ENCODE measurements around the gene HS3ST5.

Gene HS3ST5

DNA sequence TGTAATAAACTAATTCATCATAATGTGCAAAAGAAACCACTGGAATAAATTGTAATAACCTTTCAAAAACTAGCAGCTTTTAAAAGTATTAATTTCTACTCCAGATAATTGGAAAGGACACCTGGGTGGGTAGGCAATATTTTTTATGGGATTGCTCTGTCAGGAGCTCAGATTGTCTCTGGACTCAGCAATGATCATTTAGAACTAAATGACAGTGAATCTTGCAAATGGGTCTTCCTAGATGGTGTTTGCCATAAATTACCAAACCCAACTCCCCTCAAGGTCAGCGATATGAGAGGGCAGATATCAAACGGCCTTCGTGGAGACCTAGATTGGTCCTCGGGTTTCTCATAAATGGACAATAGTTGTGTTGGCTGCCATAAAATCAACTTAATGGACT lies 181.9 kb downstream of the HS3ST5 start:
- TF ChIP-seq FOXM1 (IDR thresholded peaks at IDR 0.05; ENCODE audit: borderline replicate concordance) (no peak), SP1 (IDR thresholded peaks at IDR 0.05) (no peak)
- TF ChIP-seq, protein P1, sequence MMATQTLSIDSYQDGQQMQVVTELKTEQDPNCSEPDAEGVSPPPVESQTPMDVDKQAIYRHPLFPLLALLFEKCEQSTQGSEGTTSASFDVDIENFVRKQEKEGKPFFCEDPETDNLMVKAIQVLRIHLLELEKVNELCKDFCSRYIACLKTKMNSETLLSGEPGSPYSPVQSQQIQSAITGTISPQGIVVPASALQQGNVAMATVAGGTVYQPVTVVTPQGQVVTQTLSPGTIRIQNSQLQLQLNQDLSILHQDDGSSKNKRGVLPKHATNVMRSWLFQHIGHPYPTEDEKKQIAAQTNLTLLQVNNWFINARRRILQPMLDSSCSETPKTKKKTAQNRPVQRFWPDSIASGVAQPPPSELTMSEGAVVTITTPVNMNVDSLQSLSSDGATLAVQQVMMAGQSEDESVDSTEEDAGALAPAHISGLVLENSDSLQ (IDR thresholded peaks at IDR 0.05): peak; percentile 35
- ChIA-PET POLR2A (no interaction called here), CTCF (no interaction called here)
- DNase-seq (ENCODE audit: extremely low spot score): no peak

DNA sequence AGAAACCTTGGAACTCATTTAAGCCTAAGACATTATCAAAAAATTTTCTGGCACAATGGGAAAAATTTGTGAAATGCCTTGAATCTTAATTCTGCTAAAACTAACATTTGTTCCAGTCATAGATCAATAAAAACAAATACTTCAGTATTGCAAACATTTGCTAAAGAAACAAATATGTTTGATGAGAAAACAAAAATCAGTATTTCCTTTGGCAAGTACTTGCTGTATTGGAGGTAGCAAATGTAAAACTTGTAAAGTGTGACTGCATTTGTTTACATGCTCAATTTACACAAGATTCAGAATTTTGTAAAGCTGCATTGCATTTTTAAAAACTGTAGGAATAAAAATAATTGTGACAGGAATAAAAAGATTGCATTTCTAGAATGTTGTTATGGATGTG lies 183.1 kb downstream of the HS3ST5 start:
- TF ChIP-seq, protein P1 (IDR thresholded peaks at IDR 0.05): no peak
- TF ChIP-seq LEF1 (IDR thresholded peaks at IDR 0.05; ENCODE audit: borderline replicate concordance): no peak
- ChIA-PET CTCF (no interaction called here), POLR2A (no interaction called here)
- no peak for DNase-seq (ENCODE audit: extremely low spot score)

DNA sequence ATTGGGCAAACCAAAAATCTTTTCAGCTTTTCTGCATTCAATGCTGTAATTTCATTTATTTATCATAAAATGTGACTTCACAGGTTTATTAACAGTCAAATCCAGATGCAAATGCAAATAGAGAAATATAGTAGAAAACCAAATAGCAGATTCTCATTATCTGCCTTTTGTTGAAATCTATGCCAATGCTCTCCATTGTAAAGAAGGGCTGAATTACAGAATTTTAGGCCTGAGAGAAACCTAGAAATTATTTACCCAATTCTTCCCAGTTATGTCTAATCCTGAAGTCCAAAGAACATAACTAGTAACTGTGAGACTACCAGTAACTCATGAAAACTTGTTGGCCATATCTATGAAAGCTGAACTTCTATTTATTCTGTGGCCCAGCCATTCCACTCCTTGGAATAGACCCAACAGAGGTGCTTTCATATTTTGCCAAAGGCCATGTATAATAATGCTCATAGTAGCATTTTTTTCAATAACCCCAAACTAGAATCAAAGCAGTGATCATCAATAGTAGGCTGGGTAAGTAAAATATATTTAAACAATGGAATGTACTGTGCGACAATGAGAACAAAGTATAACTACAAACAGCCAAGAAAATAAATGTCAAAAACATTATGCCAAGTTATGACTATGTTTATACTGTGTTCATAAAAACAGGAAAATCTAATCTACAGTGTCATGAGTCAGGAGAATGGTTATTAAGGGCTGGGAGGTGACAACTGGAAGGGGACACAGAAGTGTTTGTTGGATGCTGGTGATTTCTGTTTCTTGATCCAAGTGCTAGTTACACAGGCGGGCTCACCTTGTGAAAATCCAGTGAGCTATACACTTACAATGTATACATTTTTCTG lies 183.8 kb downstream of the HS3ST5 start:
- DNase-seq (ENCODE audit: extremely low spot score): no peak
- TF ChIP-seq FOXM1 (IDR thresholded peaks at IDR 0.05; ENCODE audit: borderline replicate concordance) (no peak), L3MBTL2 (conservative IDR thresholded peaks at IDR 0.05) (no peak), ARNT (IDR thresholded peaks at IDR 0.05) (no peak), SP1 (IDR thresholded peaks at IDR 0.05) (no peak), LEF1 (IDR thresholded peaks at IDR 0.05; ENCODE audit: borderline replicate concordance) (no peak)
- CTCF ChIA-PET: no interaction called here
- POLR2A ChIA-PET: no interaction called here

DNA sequence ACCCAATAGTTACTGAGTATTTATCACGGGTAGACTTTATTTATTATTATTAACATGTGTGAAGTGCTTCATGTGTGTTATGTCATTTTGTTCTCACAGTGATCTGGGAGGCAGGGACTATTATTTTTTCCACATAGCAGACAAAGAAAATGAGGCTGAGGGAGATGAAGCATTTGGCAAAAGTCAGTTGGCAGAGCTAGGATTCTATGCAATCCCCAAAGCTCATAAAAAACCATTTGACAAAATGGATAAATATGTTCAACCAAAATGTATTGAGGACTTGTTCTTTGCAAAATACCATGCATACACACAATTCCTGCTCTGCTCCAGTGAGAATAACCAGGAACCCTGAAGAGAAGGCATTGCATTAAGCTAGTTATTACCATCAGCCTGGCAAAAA lies 184.4 kb downstream of the HS3ST5 start:
- TF ChIP-seq LEF1 (IDR thresholded peaks at IDR 0.05; ENCODE audit: borderline replicate concordance) (no peak), FOXA1 (IDR thresholded peaks at IDR 0.05) (no peak), ELF4 (IDR thresholded peaks at IDR 0.05) (no peak), ZNF384 (IDR thresholded peaks at IDR 0.05) (no peak)
- DNase-seq (ENCODE audit: extremely low spot score): no peak
- POLR2A ChIA-PET: no interaction called here
- CTCF ChIA-PET: no interaction called here

DNA sequence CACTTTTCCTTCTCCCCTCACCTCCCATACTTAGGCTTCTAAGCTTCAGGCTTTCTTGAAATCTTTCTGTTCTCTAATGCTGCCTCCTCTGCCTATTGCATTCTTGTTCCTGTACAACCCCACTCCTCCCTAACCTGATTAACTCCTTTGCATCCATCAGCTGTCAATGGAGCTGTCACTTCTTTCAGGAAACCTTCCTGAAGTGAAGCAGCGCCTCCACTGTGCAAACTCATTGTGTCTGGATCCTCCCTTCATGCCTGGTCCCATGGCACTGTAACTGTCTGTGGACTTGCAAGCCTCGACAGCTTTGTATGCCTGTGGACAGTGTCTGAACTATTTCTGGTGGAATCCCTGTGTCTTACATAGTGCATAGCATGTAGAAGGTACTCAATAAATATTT lies 185.0 kb downstream of the HS3ST5 start:
- DNase-seq (ENCODE audit: extremely low spot score): no peak
- CTCF ChIA-PET: no interaction called here
- TF ChIP-seq FOXA1 (IDR thresholded peaks at IDR 0.05) (no peak), LEF1 (IDR thresholded peaks at IDR 0.05; ENCODE audit: borderline replicate concordance) (no peak), ELF4 (IDR thresholded peaks at IDR 0.05) (no peak), ZNF384 (IDR thresholded peaks at IDR 0.05) (no peak)
- TF ChIP-seq, protein P1 (IDR thresholded peaks at IDR 0.05): peak; percentile 33; the same call in 1 of the 2 replicates
- POLR2A ChIA-PET: no interaction called here

DNA sequence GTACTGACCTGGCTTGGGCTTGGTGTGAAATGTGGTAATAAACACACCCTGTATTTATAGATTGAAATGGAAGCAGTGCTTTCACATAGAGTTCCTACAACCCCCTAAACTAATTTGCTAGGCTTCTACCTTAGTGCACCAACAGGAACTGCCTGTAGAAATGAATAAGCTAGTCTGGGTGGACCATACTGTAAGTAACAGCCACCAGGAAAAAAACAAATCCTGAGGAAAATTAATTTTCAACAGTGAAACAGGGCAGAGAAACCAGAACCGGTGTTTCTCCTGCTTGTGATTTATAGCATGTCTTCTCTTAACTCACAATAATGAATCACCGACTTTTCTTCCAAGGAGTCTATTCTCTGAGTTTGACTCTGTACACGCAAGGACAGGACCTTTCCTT lies 187.1 kb downstream of the HS3ST5 start:
- TF ChIP-seq TARDBP (IDR thresholded peaks at IDR 0.05) (no peak), ELF4 (IDR thresholded peaks at IDR 0.05) (no peak), SUZ12 (IDR thresholded peaks at IDR 0.05) (no peak), HDGF (IDR thresholded peaks at IDR 0.05; ENCODE audit: borderline replicate concordance) (no peak), NFRKB (IDR thresholded peaks at IDR 0.05) (no peak), BHLHE40 (IDR thresholded peaks at IDR 0.05; ENCODE audit: borderline replicate concordance) (no peak), ZNF384 (IDR thresholded peaks at IDR 0.05) (no peak), LEF1 (IDR thresholded peaks at IDR 0.05; ENCODE audit: borderline replicate concordance) (no peak), ARNT (IDR thresholded peaks at IDR 0.05) (no peak), FOXK2 (IDR thresholded peaks at IDR 0.05) (no peak), CTBP1 (IDR thresholded peaks at IDR 0.05; ENCODE audit: borderline replicate concordance) (no peak)
- CTCF ChIA-PET: no interaction called here
- DNase-seq (ENCODE audit: extremely low spot score): no peak
- POLR2A ChIA-PET: no interaction called here

DNA sequence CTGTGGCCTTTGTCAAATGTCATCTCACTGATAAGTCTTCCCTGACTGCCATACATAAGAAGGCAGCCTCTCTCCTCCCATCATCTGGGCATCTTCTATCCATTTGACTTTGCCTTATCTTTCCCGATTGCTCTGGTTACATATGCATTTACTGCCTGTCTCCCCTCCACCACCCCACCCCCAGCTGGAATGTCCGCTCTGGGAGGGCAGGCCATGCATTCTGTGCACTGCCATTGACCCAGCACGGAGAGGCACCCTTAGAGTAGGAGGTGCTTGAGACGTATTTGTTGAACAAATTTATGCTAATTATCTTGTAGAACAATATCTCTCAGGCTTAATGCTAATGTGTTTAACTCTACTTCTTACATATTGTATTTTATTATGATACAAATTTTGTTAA lies 188.0 kb downstream of the HS3ST5 start:
- CTCF ChIA-PET: no interaction called here
- POLR2A ChIA-PET: no interaction called here
- no peak for DNase-seq (ENCODE audit: extremely low spot score)
- TF ChIP-seq SP1 (IDR thresholded peaks at IDR 0.05): no peak
- no peak for TF ChIP-seq FOXK2 (IDR thresholded peaks at IDR 0.05)
- TF ChIP-seq, protein P1 (IDR thresholded peaks at IDR 0.05): no peak
- no peak for TF ChIP-seq LEF1 (IDR thresholded peaks at IDR 0.05; ENCODE audit: borderline replicate concordance)
- no peak for TF ChIP-seq ZNF384 (IDR thresholded peaks at IDR 0.05)
- TF ChIP-seq FOXM1 (IDR thresholded peaks at IDR 0.05; ENCODE audit: borderline replicate concordance): no peak
- no peak for TF ChIP-seq CTBP1 (IDR thresholded peaks at IDR 0.05; ENCODE audit: borderline replicate concordance)
- no peak for TF ChIP-seq TARDBP (IDR thresholded peaks at IDR 0.05)
- TF ChIP-seq ARNT (IDR thresholded peaks at IDR 0.05): no peak
- no peak for TF ChIP-seq HDGF (IDR thresholded peaks at IDR 0.05; ENCODE audit: borderline replicate concordance)
- no peak for TF ChIP-seq SUZ12 (IDR thresholded peaks at IDR 0.05)
- TF ChIP-seq ELF4 (IDR thresholded peaks at IDR 0.05): no peak
- TF ChIP-seq NFRKB (IDR thresholded peaks at IDR 0.05): no peak
- no peak for TF ChIP-seq L3MBTL2 (conservative IDR thresholded peaks at IDR 0.05)
